ENCODE measurements around the gene AQP2. TPM values are rescaled to one million over a fixed set of nuclear protein-coding genes. Genes with fewer than 3 reads are reported as not detected.

AQP2 gene
- total RNA-seq, 5 donors from 2014 or later (not counting 1 experiment from before 2014, with no cell fraction given): not detected

- Histone ChIP-seq H3K36me3 (ENCODE audit: control insufficient read depth in 2 of 2, extremely low read depth in 1 of 2, insufficient read depth in 1 of 2, low read length in 1 of 2) (no peaks in the 10 kb centered on the region), H3K27ac (ENCODE audit: low read length) (no peak overlapping the region), H3K27me3 (replicated peaks in 1 of 2; ENCODE audit: control insufficient read depth in 2 of 2, extremely low read depth in 1 of 2, insufficient read depth in 2 of 2, low read length in 1 of 2) (peaks cover 0 to 35% of the 10 kb centered on the region in 2 experiments), H3K9me3 (no peaks in the 10 kb centered on the region), H3K4me1 (ENCODE audit: control insufficient read depth in 1 of 2, extremely low read depth in 1 of 2, insufficient read depth in 2 of 2, low read length in 2 of 2) (peaks cover 0 to 21% of the 10 kb centered on the region in 2 experiments), H3K4me3 (ENCODE audit: control insufficient read depth in 1 of 2, extremely low read depth in 1 of 2, low read length in 1 of 2) (no peak overlapping the region)
- ChIA-PET CTCF (interaction anchor here (0.5 to 1.7 kb wide), 6 partner anchors 9 to 180 kb away, joined by 3 to 16 read pairs (median 4); partner anchors contain the start of gene SMARCD1 (in 1 of the 2)), POLR2A (no interaction called here)
- H3K9me3 Mint-ChIP-seq: no peaks in the 10 kb centered on the region
- peak overlapping the region; percentile 29 to 97 for H3K27ac Mint-ChIP-seq
- H3K36me3 Mint-ChIP-seq: no peaks in the 10 kb centered on the region
- WGBS (ENCODE audit: insufficient coverage): 64% methylated on average over 3 of the region's 3 CpGs
- H3K27me3 Mint-ChIP-seq: peaks cover 0 to 15% of the 10 kb centered on the region in 2 donors
- peaks cover 17 to 43% (median 29%) of the 10 kb centered on the region in 3 donors for H3K4me1 Mint-ChIP-seq
- H3K4me3 Mint-ChIP-seq: peak overlapping the region in 1 of 3 donors; percentile 81
- no peak for DNase-seq
- ATAC-seq (replicated peaks in 1 of 4): no peak
Observed at GRCh38 chr12:49946497-49946896, 4.0 kb upstream of the AQP2 start.

DNA sequence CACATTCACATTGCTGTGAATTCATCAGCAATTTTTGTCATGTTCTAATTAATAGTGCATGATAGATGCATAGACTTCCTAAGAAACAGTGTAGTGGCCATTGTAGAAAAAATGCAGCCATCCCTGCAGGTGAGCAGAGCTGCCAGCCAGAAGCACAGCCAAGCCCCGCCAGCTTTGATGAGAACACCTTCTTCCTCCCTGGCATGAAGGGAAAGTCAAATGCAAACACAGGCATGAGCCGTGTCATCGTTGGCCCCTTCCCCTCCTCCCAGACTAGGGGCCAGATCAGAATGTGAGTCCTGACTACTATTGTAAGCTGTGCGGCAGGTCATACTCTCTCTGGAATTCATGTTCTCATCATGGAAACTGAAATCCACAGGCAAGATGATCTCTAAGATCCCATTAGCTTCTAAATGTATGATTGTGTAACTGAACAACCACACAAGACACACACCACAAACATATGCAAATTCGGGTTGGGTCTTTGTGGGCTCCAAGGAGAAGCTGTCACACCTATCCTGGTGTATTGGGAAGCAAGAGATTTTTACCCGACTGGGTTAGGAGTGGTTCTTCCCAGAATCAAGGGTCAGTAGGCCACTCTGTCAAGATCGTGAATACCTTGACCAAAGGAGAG lies 2.8 kb upstream of the AQP2 start:
- WGBS (ENCODE audit: insufficient coverage): 78% methylated on average over 5 of the region's 7 CpGs
- H3K4me3 Mint-ChIP-seq: no peak overlapping the region
- peaks cover 2 to 42% of the 10 kb centered on the region in 2 experiments for H3K27me3 ChIP-seq (replicated peaks in 1 of 2; ENCODE audit: control insufficient read depth in 2 of 2, extremely low read depth in 1 of 2, insufficient read depth in 2 of 2, low read length in 1 of 2)

GRCh38 chr12:49948866-49949845 lies 1.4 kb upstream of the AQP2 start:
- no peak overlapping the region for H3K27ac ChIP-seq (ENCODE audit: low read length)
- Mint-ChIP-seq H3K36me3 (no peaks in the 10 kb centered on the region), H3K9me3 (no peaks in the 10 kb centered on the region), H3K27me3 (peaks cover 6 to 34% of the 10 kb centered on the region in 2 donors), H3K4me3 (no peak overlapping the region), H3K27ac (no peak overlapping the region), H3K4me1 (peaks cover 17 to 20% (median 18%) of the 10 kb centered on the region in 3 donors)
- no peak overlapping the region for H3K4me3 ChIP-seq (ENCODE audit: control insufficient read depth in 1 of 2, extremely low read depth in 1 of 2, low read length in 1 of 2)
- H3K36me3 ChIP-seq (ENCODE audit: control insufficient read depth in 2 of 2, extremely low read depth in 1 of 2, insufficient read depth in 1 of 2, low read length in 1 of 2): no peaks in the 10 kb centered on the region
- H3K4me1 ChIP-seq (ENCODE audit: control insufficient read depth in 1 of 2, extremely low read depth in 1 of 2, insufficient read depth in 2 of 2, low read length in 2 of 2): peaks cover 0 to 9% of the 10 kb centered on the region in 2 experiments
- H3K9me3 ChIP-seq: no peaks in the 10 kb centered on the region
- DNase-seq (no peak), ATAC-seq (replicated peaks in 1 of 4) (no peak)
- POLR2A ChIA-PET: no interaction called here
- 76% methylated on average over 5 of the region's 13 CpGs for WGBS (ENCODE audit: insufficient coverage)
- CTCF ChIA-PET: no interaction called here
- H3K27me3 ChIP-seq (replicated peaks in 1 of 2; ENCODE audit: control insufficient read depth in 2 of 2, extremely low read depth in 1 of 2, insufficient read depth in 2 of 2, low read length in 1 of 2): peaks cover 4 to 49% of the 10 kb centered on the region in 2 experiments

More for the DNA sequence above, 2.8 kb upstream of the AQP2 start:
- H3K9me3 Mint-ChIP-seq: no peaks in the 10 kb centered on the region
- DNase-seq (no peak), ATAC-seq (replicated peaks in 1 of 4) (no peak)
- peaks cover 17 to 33% (median 25%) of the 10 kb centered on the region in 3 donors for H3K4me1 Mint-ChIP-seq
- POLR2A ChIA-PET: no interaction called here
- H3K4me3 ChIP-seq (ENCODE audit: control insufficient read depth in 1 of 2, extremely low read depth in 1 of 2, low read length in 1 of 2): no peak overlapping the region
- no peak overlapping the region for H3K27ac ChIP-seq (ENCODE audit: low read length)
- no peaks in the 10 kb centered on the region for H3K9me3 ChIP-seq
- H3K27me3 Mint-ChIP-seq: peaks cover 0 to 20% of the 10 kb centered on the region in 2 donors
- CTCF ChIA-PET: interaction anchor here in 1 of 2 donors (0.7 kb wide), 1 partner anchor 123 kb away, joined by 3 read pairs; no protein-coding TSS in a partner anchor
- no peaks in the 10 kb centered on the region for H3K36me3 Mint-ChIP-seq
- H3K27ac Mint-ChIP-seq: no peak overlapping the region
- H3K36me3 ChIP-seq (ENCODE audit: control insufficient read depth in 2 of 2, extremely low read depth in 1 of 2, insufficient read depth in 1 of 2, low read length in 1 of 2): no peaks in the 10 kb centered on the region
- peaks cover 0 to 16% of the 10 kb centered on the region in 2 experiments for H3K4me1 ChIP-seq (ENCODE audit: control insufficient read depth in 1 of 2, extremely low read depth in 1 of 2, insufficient read depth in 2 of 2, low read length in 2 of 2)

GRCh38 chr12:49949866-49950265 lies 671 bp upstream of the AQP2 start:
- ChIA-PET POLR2A (interaction anchor here in 1 of 2 donors (0.7 kb wide), 1 partner anchor 11 kb away, joined by 6 read pairs; no protein-coding TSS in a partner anchor), CTCF (no interaction called here)
- H3K27ac ChIP-seq (ENCODE audit: low read length): no peak overlapping the region
- H3K36me3 ChIP-seq (ENCODE audit: control insufficient read depth in 2 of 2, extremely low read depth in 1 of 2, insufficient read depth in 1 of 2, low read length in 1 of 2): no peaks in the 10 kb centered on the region
- H3K4me3 ChIP-seq (ENCODE audit: control insufficient read depth in 1 of 2, extremely low read depth in 1 of 2, low read length in 1 of 2): no peak overlapping the region
- Mint-ChIP-seq H3K27ac (no peak overlapping the region), H3K4me1 (peaks cover 13 to 15% (median 15%) of the 10 kb centered on the region in 3 donors), H3K27me3 (peaks cover 13 to 41% of the 10 kb centered on the region in 2 donors), H3K4me3 (no peak overlapping the region), H3K36me3 (no peaks in the 10 kb centered on the region), H3K9me3 (no peaks in the 10 kb centered on the region)
- peaks cover 0 to 7% of the 10 kb centered on the region in 2 experiments for H3K4me1 ChIP-seq (ENCODE audit: control insufficient read depth in 1 of 2, extremely low read depth in 1 of 2, insufficient read depth in 2 of 2, low read length in 2 of 2)
- H3K9me3 ChIP-seq: no peaks in the 10 kb centered on the region
- no peak for ATAC-seq (replicated peaks in 1 of 4)
- H3K27me3 ChIP-seq (replicated peaks in 1 of 2; ENCODE audit: control insufficient read depth in 2 of 2, extremely low read depth in 1 of 2, insufficient read depth in 2 of 2, low read length in 1 of 2): peaks cover 9 to 56% of the 10 kb centered on the region in 2 experiments
- DNase-seq: no peak
- WGBS (ENCODE audit: insufficient coverage): no CpG with 5 or more reads among the region's 3 CpGs

- DNase-seq: no peak
- CTCF ChIA-PET: no interaction called here
- Mint-ChIP-seq H3K36me3 (no peaks in the 10 kb centered on the region), H3K27ac (no peak overlapping the region), H3K9me3 (no peaks in the 10 kb centered on the region), H3K27me3 (peaks cover 19 to 50% of the 10 kb centered on the region in 2 donors), H3K4me3 (no peak overlapping the region), H3K4me1 (peaks cover 0 to 3% (median 0%) of the 10 kb centered on the region in 3 donors)
- no peaks in the 10 kb centered on the region for H3K4me1 ChIP-seq (ENCODE audit: control insufficient read depth in 1 of 2, extremely low read depth in 1 of 2, insufficient read depth in 2 of 2, low read length in 2 of 2)
- H3K4me3 ChIP-seq (ENCODE audit: control insufficient read depth in 1 of 2, extremely low read depth in 1 of 2, low read length in 1 of 2): no peak overlapping the region
- peaks cover 10 to 73% of the 10 kb centered on the region in 2 experiments for H3K27me3 ChIP-seq (replicated peaks in 1 of 2; ENCODE audit: control insufficient read depth in 2 of 2, extremely low read depth in 1 of 2, insufficient read depth in 2 of 2, low read length in 1 of 2)
- WGBS (ENCODE audit: insufficient coverage): 64% methylated on average over 10 of the region's 14 CpGs
- H3K36me3 ChIP-seq (ENCODE audit: control insufficient read depth in 2 of 2, extremely low read depth in 1 of 2, insufficient read depth in 1 of 2, low read length in 1 of 2): no peaks in the 10 kb centered on the region
- POLR2A ChIA-PET: no interaction called here
- no peak for ATAC-seq (replicated peaks in 1 of 4)
- no peak overlapping the region for H3K27ac ChIP-seq (ENCODE audit: low read length)
- H3K9me3 ChIP-seq: no peaks in the 10 kb centered on the region
Observed at GRCh38 chr12:49951411-49952240, 1.1 kb downstream of the AQP2 start.

Measured in T-cell (primary cell).